ENCODE measurements around the gene UBE2L3.
"Not testable (repeated sequence)": the region's sequence is repeated elsewhere in the genome, so short reads cannot be mapped to it uniquely, and the experiment has no call there.

The UBE2L3 gene

DNA sequence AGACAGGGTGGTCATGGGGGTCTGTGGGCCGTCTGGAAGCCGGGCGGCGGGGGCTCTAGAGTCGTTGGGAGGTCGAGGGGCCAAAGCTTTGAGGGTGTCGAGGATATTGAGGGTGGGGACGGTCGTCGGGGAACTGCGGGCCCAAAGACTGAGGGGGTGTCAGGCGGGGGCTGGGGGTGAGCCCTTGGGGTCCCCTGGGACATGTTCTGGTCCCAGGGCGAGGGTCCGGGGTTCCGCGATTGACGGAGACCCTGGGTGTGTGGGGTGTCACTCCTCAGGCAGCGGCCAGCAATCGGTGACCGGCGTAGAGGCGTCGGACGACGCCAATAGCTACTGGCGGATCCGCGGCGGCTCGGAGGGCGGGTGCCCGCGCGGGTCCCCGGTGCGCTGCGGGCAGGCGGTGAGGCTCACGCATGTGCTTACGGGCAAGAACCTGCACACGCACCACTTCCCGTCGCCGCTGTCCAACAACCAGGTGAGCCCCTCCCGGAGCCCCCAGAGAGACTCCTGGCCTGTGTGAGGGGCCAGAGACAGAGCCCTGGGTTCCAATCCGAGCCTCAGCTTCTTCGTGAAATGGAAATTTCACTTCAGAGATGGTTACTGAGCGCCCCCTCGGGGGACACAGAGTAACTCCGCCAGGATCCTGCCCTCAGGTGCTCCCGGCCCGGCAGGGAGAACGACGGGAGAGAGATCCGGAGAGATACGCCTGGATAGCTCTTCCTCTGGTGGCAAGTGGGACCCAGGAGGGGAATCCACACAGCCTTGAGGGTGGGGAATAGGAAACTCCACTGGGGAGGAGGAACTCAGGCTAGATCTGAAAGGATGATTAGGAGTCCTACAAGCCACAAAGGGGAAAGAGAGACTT lies 75.3 kb downstream of the UBE2L3 start:
- DNase-seq (ENCODE audit: low read depth in 2 of 3, low spot score in 1 of 3): peak in 2 of 3 donors; percentile 50 to 64

DNA sequence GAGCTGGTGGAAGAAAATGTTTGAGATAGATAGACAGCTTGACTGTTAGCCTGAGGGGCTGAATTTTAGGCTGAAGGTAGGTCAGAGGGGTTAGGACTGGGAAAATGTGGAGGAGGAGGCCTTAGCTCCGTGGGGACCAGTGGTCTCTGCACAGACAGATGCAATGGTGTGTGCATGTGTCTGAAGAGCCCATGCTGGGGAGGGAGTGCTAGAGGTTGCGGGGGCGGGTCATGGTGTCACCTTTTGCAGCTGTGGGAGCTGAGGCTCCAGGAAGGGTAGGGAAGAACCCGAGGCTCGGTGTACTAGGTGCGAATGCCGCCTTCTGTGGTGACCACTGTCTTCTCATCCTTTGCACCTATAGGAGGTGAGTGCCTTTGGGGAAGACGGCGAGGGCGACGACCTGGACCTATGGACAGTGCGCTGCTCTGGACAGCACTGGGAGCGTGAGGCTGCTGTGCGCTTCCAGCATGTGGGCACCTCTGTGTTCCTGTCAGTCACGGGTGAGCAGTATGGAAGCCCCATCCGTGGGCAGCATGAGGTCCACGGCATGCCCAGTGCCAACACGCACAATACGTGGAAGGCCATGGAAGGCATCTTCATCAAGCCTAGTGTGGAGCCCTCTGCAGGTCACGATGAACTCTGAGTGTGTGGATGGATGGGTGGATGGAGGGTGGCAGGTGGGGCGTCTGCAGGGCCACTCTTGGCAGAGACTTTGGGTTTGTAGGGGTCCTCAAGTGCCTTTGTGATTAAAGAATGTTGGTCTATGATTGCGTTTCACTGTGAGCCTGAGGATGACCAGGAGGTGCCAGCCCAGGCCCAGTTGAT lies 76.2 kb downstream of the UBE2L3 start:
- DNase-seq (ENCODE audit: low read depth in 2 of 3, low spot score in 1 of 3): no peak

DNA sequence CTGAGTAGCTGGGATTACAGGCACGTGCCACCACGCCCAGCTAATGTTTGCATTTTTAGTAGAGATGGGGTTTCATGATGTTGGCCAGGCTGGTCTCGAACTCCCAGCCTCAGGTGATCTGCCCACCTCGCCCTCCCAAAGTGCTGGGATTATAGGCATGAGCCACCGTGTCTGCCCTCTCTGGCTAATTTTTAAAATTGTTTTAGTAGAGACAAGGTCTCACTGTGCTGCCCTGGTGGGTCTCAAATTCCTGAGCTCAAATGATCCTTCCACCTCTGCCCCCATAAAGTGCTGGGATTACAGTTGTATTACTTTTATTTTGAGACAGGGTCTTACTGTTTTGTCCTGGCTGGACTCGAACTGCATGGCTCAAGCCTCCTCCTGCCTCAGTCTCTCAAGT lies 78.0 kb downstream of the UBE2L3 start:
- DNase-seq (ENCODE audit: low read depth in 2 of 3, low spot score in 1 of 3): not testable (repeated sequence)

DNA sequence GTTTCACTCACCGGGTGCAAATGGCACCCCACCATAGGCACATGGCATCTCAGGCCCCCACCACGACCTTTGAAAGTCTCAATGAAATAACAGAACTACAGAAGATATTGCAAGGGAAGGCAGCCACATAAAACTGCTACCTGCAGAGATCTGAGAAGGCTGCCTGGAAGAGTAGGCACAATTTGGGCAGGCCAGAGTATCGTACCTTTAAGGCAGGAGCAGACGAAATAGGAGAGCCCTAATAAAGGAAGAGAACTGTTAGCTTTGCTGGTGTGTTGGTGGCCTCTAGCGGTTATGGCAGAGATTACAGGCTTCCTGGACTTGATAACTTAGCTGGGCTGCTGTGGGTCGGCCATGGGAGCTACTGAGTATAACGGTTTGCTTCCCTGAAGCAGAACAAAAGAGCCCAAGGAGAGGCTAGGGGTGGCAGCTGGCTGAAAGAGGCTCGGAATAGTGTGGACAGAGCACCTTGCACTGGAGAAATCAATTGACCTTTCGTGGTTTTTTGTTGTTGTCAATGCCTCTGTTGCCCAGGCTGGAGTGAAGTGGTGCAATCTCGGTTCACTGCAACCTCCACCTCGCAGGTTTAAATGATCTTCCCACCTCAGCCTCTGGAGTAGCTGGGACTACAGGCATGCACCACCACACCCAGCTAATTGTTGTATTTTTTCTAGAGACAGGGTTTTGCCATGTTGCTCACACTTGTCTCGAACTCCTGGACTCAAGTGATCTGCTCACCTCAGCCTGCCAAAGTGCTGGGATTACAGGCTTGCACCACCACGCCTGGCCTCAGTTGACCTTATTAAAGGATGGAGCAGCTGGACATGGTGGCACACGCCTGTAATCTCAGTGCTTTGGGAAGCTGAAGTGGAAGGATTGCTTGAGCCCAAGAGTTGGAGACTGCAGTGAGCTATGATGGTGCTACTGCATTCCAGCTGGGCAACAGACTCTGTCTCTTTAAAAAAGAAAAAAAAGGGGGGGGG lies 79.4 kb downstream of the UBE2L3 start:
- peak; percentile 64 to 74 (median 66) for DNase-seq (ENCODE audit: low read depth in 2 of 3, low spot score in 1 of 3)

DNA sequence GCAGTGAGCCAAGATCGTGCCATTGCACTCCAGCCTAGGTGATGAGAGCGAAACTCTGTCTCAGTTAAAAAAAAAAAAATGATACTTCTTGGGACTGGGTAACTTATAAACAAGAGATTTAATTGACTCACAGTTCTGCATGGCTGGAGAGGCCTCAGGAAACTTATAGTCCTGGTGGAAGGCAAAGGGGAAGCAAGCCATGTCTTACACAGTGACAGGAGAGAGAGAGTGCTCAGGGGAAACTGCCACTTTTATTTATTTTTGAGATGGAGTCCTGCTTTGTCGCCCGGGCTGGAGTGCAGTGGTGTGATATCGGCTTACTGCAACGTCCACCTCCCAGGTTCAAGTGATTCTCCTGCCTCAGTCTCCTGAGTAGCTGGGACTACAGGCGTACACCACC lies 82.8 kb downstream of the UBE2L3 start:
- no peak for DNase-seq (ENCODE audit: low read depth in 2 of 3, low spot score in 1 of 3)

DNA sequence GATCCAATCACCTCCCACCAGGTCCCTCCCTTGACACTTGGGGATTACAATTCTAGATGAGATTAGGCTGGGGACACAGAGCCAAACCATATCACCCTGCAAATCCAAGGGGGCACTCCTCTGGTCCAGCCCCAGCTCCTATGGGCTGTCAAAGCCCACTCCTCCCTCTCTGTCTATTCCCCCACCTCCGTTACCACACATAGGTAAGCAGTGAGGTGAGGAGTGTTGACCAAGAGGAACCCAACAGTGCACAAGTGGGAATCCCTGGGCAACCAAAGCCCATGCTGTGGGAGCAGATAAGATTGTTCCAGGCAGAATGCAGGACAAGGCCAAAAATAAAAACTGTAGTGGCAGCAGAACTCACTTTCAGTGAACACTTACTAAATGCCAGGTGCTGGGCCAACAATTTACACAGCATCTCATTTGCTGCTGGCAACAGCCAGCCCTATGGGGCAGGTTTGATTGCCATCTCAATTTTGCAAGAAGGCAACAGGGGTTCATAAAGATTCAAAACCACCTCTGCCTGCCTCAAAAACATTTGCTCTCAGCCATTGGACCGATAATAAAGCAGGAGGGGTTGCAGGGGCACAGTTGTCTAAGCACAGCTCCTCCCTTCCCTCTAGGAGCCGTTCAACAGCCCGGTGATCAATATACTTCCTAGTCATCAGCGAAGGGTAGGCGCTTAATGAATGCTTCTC lies 83.5 kb downstream of the UBE2L3 start:
- no peak for DNase-seq (ENCODE audit: low read depth in 2 of 3, low spot score in 1 of 3)

DNA sequence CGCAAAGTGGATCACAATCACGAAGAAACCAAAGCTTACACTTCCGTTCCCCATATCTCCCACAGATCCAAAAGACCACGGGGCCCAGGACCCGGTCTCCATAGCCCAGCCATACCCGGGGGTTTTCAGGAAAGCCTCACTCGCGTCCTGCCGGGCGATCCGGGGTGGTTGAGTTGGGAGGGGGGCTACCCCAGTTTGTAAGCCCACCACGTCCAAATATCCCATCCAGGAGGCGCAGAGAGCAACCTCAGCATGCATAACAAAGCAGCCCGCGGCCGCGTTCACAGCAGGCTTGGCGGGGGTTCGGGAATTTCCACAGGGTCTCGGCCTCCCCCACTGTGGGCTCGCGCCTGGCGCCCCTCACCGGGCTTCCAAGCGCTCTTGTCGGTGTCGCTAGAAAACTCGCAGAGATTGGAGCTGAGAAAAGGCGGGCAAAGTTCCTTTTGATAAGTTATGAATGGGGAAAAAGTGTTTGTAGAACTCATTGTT lies 84.1 kb downstream of the UBE2L3 start:
- DNase-seq (ENCODE audit: low read depth in 2 of 3, low spot score in 1 of 3): no peak

DNA sequence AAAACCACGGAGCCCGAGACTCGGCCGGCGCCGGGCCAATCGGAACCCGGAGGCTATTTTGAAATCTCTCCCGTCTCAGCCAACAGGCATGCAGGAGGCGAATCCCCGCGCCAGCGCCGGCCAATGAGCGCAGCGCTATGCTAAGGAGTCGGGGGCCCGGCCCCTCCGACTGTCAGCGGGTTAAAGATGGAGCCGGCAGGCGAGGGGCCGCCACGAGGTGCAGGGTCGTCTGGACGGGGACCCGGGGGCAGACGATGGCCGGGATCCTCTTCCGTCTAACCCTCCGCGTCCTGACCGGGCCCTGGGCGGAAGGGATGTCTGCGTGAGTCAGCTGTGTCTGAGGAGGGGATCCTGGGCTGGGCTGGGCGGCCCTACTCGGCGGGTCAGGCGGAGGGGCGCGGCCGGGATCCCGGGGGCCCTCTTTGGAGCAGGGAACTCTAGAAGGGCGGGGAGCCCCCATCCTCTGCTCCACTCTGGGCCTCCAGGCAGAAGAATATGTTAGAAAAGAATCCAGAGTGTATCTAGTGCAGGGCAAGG lies 84.6 kb downstream of the UBE2L3 start:
- peak; percentile 82 to 86 (median 85) for DNase-seq (ENCODE audit: low read depth in 2 of 3, low spot score in 1 of 3)

DNA sequence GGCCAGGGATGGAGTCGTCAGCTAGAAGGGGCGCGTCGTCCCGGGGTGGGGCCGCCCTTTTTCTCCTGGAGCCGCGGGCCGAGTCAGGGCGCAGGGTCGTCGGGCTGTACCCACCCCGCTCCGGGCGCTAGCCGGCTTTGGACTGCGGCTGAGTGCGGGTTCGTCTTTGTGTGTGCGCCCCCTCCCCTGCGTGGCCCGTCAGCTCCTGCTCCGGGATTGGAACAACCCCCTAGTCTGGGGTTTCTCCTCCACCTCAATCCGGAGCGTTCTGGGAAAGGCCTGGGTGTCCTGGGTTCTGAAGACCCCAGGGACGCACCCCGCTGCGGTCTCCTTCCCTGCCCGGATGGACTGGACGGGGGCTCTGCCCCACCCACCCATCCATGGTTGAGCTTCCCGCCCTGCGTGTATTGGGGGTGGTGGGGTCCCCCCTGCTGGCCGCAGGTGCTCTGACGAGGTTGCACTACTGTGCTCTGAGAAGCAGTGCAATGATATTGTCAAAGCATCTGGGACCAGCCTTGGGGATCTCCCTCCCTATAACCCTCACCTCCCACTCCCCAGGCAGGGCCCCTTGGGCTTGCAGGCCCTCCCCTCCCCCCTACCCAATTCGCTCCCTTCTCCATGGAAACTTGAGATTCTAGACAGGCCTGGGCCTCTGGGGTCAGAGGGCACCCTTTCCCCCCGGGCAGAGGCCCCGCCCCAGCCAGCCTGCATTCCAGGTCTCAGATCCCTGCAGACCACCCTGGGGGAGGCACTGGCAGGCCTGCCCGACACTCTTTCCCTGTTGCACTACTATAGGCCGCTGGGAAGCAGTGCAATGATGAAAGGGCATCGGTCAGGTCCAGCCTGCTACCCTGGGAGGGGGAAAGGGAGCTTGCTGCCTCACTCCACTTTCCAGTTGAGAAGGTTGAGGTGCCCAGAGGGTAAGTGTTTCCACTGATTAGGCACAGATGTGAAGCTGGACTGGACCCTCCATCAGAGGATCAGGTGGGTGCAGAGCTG lies 85.3 kb downstream of the UBE2L3 start:
- DNase-seq (ENCODE audit: low read depth in 2 of 3, low spot score in 1 of 3): no peak

DNA sequence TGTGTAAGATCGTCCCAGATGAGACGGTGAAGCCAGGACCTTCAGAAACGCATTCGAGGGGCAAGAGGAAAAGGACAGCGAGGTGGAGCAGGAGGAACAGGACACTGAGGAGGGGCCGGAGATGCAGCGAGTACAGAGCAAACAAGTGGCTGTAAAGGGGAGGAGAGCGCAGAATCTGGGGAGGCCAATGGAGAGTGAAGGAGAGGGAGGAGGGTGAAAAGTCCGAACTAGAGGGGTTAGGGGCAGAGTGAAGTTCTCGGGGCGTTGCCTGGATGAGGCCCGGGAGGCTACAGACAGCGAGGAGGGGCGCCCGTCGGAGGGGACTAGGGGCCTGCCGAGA lies 89.5 kb downstream of the UBE2L3 start:
- DNase-seq (ENCODE audit: low read depth in 2 of 3, low spot score in 1 of 3): no peak

DNA sequence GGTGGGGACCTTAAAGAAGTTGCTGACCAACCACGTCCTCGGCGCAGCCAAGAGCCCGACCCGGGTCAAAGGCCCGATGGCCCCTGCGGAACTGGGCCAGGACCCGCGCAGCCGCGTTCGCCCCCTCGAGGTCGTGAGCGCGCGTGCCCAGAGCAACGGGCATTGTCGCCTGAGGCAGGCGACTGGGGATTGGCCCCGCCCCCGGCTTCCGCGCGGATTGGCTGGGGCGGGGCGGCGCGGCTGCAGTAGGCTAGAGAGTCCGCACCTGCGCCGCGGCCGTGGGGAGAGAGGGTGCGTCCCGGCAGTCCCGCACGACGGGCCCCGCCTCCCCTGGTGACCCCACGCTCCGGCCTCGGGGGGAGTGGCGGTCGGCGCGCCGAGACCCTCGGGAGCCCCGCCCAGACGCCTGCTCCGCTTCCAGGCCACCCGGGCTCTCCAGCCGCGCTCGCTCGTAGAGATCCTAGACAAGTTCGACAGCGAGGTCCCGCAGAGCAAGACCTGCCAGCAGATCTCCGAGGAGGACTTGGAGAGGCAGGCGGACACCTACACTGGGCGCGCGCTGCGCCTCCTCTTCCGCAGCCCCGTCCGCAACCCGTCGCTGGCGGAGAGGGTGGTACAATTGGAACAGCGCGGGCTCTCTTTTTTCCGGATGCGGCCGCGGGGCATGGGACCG lies 90.0 kb downstream of the UBE2L3 start:
- DNase-seq (ENCODE audit: low read depth in 2 of 3, low spot score in 1 of 3): peak; percentile 47 to 79 (median 56)

DNA sequence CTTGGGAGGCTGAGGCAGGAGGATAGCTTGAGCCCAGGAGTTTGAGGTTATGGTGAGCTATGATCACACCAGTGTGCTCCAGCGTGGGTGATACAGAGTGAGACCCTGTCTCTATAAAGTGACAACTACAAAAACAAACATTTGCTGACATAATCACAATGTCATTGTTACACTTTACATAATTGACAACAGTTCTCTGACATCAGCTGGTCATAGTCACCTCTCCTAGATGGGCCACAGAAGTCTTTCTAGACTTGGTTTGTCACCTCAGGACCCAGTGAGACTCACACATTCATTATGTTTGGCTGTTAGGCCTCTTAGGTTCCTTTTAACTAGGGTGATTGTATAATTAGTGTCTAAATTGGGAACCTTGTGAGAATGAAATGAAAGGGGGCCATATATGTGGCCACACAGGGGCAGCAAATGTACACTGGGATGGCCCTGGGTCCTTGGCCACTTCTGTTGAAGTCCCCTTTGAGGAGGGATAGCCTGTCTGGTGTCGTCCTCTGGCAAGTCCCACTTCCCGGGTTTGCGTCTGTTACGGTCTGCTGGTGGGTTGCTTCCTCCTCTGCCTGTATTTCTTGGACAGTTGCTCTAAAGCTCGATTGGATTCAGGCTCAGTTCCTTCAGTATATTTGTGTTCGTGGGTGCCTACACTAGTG lies 92.5 kb downstream of the UBE2L3 start:
- no peak for DNase-seq (ENCODE audit: low read depth in 2 of 3, low spot score in 1 of 3)

DNA sequence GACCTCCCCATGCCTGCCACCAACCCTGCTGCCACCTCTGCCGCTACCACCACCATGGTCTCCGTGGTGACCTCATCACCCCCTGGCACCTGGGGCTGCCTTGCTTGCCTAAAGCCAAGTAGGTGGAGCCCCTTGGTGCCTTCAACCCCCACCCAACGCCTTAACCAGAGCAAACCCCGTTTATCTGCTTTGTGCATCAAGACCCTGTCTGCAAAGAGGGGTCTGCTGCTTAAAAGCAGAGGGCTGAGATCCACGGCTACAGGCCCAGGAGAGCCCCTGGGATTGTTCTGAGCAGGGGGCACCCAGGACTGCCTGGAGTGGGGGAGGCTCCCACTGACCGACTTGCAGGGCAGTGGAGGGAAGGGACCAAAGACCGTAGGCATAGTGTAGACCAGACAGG lies 93.4 kb downstream of the UBE2L3 start:
- DNase-seq (ENCODE audit: low read depth in 2 of 3, low spot score in 1 of 3): no peak

DNA sequence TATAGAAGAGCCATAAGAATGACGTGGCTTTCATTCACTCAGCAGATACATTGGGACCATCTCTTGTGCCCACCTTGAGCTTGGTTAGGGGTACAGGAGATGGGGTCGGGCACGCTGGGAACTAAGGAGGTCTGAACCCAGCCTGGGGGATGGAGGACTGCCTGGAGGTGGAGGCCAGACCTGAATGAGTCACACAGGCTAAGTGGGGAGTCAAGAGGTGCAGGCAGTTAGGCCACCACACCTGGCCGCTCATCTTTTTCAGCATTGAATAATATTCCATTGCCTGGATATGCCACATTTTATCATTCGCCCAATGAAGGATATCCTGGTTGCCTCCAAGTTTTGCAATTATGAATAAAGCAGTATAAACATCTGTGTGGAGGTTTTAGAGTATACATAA lies 94.5 kb downstream of the UBE2L3 start:
- no peak for DNase-seq (ENCODE audit: low read depth in 2 of 3, low spot score in 1 of 3)

DNA sequence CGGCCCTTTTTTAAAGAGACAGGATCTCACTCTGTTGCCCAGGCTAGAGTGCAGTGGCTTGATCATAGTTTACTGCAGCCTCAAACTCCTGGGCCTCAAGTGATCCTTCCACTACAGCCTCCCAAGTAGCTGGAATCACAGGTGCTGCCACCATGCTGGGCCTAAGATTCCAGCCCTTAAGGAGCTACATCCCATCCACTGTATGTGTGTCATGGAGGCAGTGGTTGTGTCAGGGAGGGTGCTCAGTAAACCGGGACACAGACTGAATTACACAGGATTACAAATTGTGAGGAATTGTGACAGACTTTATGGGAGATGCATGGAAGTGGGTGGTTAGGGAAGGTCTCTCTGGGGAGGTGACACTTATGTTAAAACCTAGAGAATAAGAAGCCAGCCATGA lies 96.2 kb downstream of the UBE2L3 start:
- no peak for DNase-seq (ENCODE audit: low read depth in 2 of 3, low spot score in 1 of 3)

DNA sequence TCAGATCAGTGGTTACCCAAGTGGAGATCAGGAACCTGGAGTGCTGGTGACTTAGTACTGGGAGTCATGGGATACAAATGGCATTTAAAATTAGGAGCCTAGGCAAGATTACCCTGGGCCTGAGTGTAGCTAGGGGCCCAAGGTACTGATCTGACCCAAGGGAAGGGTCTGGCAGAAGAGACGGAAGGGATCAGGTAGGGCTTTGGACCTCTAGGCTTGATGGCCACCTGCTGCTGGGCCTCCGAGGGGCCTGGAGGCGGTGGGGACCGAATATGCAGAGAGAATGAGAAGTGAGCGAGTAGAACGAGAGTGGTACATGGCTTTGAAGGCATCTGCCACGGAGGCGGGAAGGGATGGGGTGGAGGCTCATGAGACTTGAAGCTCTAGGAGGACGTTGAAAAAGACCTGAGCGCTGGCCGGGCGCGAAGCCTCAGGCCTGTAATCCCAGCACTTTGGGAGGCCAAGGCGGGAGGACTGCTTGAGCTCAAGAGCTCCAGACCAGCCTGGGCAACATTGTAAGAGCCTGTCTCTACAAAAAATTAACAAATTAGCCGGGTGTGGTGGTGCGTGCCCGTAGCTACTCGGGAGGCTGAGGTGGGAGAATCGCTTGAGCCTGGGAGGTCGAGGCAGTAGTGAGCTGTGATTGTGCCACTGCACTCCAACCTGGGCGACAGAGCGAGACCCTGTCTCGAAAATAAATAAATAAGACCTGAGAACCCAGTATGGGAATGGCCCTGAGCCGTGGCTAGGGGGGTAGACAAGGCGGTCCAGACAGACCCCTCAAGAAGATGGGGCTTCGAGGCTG lies 97.7 kb downstream of the UBE2L3 start:
- DNase-seq (ENCODE audit: low read depth in 2 of 3, low spot score in 1 of 3): no peak

DNA sequence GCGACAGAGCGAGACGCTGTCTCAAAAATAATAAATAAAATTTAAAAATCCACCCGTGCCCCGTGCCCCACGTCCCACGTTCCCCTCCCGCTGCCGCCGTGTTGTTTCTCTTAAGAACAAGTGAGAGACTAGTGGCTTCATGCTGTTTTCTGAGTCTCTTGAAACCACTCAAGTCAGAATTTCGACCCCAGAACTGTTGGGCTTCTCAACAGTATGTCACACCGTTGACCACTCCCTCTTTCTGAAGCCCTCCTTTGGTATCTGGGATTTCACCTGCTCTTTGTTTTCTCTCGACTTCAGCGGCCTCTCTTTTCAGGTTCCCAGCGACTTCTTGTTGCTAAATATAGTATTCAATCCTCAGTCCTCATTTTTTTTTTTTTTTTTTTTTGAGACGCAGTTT lies 99.3 kb downstream of the UBE2L3 start:
- no peak for DNase-seq (ENCODE audit: low read depth in 2 of 3, low spot score in 1 of 3)

All from stimulated activated CD4-positive, alpha-beta T cell treated with anti-CD3 and anti-CD28 coated beads, Interleukin-12 subunit alpha, Interleukin-12 subunit beta, amount 100 ng/mL, for 48 hours (primary cell).